ENCODE results near the gene FERMT3. TPM values are rescaled to one million over a fixed set of nuclear protein-coding genes. Genes with fewer than 3 reads are reported as not detected.
A peak's percentile ranks its signal among the peaks of the same experiment; 100 is the strongest.

The FERMT3 gene
- total and polyA plus RNA-seq, 2 of the 13 experiments (the other 11 are each of a cell fraction or from before 2014, with no cell fraction given): 0.29 TPM; not detected in 1

DNA sequence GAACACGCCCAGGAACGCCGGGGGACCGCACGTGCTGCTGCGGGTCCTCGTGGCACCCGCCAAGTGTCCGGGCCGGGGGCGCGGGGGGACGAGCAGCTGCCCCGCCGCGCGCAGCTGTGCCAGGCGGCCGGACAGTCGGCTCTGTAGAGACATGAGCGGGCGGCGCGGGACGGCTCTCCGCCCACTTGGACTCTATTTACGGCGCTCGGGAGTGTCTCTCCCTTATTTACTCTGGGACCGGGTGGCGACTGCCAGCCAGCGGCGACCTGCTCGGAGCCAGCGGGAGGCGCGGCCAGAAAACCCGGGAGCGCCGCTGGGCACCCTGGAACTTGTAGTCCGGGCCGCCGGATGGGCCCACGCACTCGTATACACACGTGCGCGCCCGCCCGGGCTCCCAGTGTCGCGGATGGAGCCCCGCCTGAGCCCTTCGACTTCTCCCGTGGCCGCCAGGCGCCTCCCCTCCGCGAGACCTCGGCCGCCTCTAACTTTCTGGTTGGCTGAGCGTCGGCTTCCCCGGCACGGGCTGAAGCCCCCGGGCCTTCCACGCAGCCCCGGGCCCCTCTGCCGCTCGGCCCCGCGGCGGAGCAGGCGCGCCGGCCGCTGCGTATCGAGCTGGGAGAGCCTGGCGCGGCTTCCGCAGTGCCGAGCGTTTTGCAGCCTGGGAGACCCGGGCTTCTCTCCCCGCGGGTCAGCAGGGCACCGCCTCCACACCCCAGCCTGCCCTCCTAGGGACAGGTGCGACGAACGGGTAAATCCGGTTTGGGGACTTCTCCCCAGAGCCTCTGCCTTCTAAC is 40.5 kb upstream of the FERMT3 start, which contains the start of gene MACROD1 (continued):
- TF ChIP-seq ZHX1 (CRISPR knock-in tag; IDR thresholded peaks at IDR 0.05; ENCODE audit: low read depth) (no peak; the same call in 1 of the 2 replicates), BHLHE40 (IDR thresholded peaks at IDR 0.05; ENCODE audit: low read length) (peak; percentile 87), ZSCAN21 (CRISPR knock-in tag; IDR thresholded peaks at IDR 0.05; ENCODE audit: borderline replicate concordance) (peak; percentile 45; the same call in 1 of the 2 replicates), ZNF496 (CRISPR knock-in tag; IDR thresholded peaks at IDR 0.05; ENCODE audit: insufficient replicate concordance) (no peak), ZNF101 (CRISPR knock-in tag; IDR thresholded peaks at IDR 0.05; ENCODE audit: borderline replicate concordance, low read depth) (no peak; the same call in 1 of the 2 replicates), DR1 (CRISPR knock-in tag; IDR thresholded peaks at IDR 0.05) (peak; percentile 69), ZNF563 (CRISPR knock-in tag; IDR thresholded peaks at IDR 0.05) (peak; percentile 73), ZNF207 (IDR thresholded peaks at IDR 0.05; ENCODE audit: borderline replicate concordance) (no peak), ZBTB7A (CRISPR knock-in tag; IDR thresholded peaks at IDR 0.05) (peak; percentile 4; the same call in 1 of the 2 replicates), AGO1 (IDR thresholded peaks at IDR 0.05; ENCODE audit: low read depth, low read length, poor library complexity, severe bottlenecking) (no peak), HMG20A (CRISPR knock-in tag; IDR thresholded peaks at IDR 0.05; ENCODE audit: borderline replicate concordance) (no peak), HDAC6 (IDR thresholded peaks at IDR 0.05; ENCODE audit: low read depth, low read length) (no peak), ARNT (IDR thresholded peaks at IDR 0.05) (no peak), FOXC1 (CRISPR knock-in tag; IDR thresholded peaks at IDR 0.05; ENCODE audit: borderline replicate concordance) (peak; percentile 77; the same call in 1 of the 2 replicates), HNF4G (IDR thresholded peaks at IDR 0.05; ENCODE audit: borderline replicate concordance, low read depth, low read length) (no peak), HNF4G (CRISPR knock-in tag; IDR thresholded peaks at IDR 0.05; ENCODE audit: borderline replicate concordance, low read depth) (no peak), MYC (CRISPR knock-in tag; IDR thresholded peaks at IDR 0.05; ENCODE audit: borderline replicate concordance) (peak; percentile 91), SMARCC2 (IDR thresholded peaks at IDR 0.05) (no peak), MEIS2 (CRISPR knock-in tag; IDR thresholded peaks at IDR 0.05) (peak; percentile 25; the same call in 1 of the 2 replicates), ZNF549 (CRISPR knock-in tag; IDR thresholded peaks at IDR 0.05) (no peak), KMT2B (CRISPR knock-in tag; IDR thresholded peaks at IDR 0.05) (peak; percentile 46; the same call in 1 of the 2 replicates), ZNF543 (CRISPR knock-in tag; IDR thresholded peaks at IDR 0.05) (peak; percentile 82; the same call in 1 of the 2 replicates), ZNF430 (CRISPR knock-in tag; IDR thresholded peaks at IDR 0.05) (no peak; the same call in 1 of the 2 replicates)
- TF ChIP-seq, protein P1, sequence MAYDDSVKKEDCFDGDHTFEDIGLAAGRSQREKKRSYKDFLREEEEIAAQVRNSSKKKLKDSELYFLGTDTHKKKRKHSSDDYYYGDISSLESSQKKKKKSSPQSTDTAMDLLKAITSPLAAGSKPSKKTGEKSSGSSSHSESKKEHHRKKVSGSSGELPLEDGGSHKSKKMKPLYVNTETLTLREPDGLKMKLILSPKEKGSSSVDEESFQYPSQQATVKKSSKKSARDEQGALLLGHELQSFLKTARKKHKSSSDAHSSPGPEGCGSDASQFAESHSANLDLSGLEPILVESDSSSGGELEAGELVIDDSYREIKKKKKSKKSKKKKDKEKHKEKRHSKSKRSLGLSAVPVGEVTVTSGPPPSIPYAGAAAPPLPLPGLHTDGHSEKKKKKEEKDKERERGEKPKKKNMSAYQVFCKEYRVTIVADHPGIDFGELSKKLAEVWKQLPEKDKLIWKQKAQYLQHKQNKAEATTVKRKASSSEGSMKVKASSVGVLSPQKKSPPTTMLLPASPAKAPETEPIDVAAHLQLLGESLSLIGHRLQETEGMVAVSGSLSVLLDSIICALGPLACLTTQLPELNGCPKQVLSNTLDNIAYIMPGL (CRISPR knock-in tag; IDR thresholded peaks at IDR 0.05; ENCODE audit: borderline replicate concordance in 1 of 2, low read depth in 1 of 2): peak; percentile 79 to 89; a peak in 3 of 4 replicates
- TF ChIP-seq, protein P2, sequence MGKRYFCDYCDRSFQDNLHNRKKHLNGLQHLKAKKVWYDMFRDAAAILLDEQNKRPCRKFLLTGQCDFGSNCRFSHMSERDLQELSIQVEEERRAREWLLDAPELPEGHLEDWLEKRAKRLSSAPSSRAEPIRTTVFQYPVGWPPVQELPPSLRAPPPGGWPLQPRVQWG (CRISPR knock-in tag; IDR thresholded peaks at IDR 0.05; ENCODE audit: borderline replicate concordance, low read depth): no peak
